Mucosa of descending colon (tissue), 3 donors: Measurements from ENCODE around the gene RTL3. TPM values are rescaled to one million over a fixed set of nuclear protein-coding genes. Genes with fewer than 3 reads are reported as not detected.

ENCODE experiments used
- ATAC-seq: fragments of 200-7000 bp; cut with Tn5 transposase; one replicate; pipeline ENCODE4 v1.9.1; 2020; ENCODE audit warnings: mild to moderate bottlenecking, moderate library complexity
- DNase-seq, 3 donors: peaks; one replicate each; pipeline ENCODE4 v3.0.0-alpha.2; 2020
- H3K36me3 ChIP-seq: fragments of 200-600 bp; one replicate; pipeline ENCODE4 v1.8.0; 2021; ENCODE audit warnings: low read depth, mild to moderate bottlenecking
- H3K4me1 ChIP-seq: fragments of 200-600 bp; one replicate; pipeline ENCODE4 v1.8.0; 2021; ENCODE audit warnings: low read depth, mild to moderate bottlenecking
- H3K4me3 ChIP-seq: fragments of 200-600 bp; one replicate; pipeline ENCODE4 v1.8.0; 2021; ENCODE audit warnings: mild to moderate bottlenecking
- H3K9me3 ChIP-seq: fragments of 200-600 bp; one replicate; pipeline ENCODE4 v1.8.0; 2021; ENCODE audit warnings: mild to moderate bottlenecking
- intact Hi-C, 2 donors: fragments of 100-400 bp; cut with DNase I in 1 of 2; cut with micrococcal nuclease in 1 of 2; formaldehyde crosslinking; loops; one replicate each; pipeline versions ENCODE4 v1.11.0 to v1.11.1; 2022; cut with DNase I, micrococcal nuclease
- total RNA-seq, 3 donors: library from RNA; stranded (reverse); fragmentation: NEBNext Ultra II Directional in 2 of 3; extraction: Animal tissue kit (Norgen Biotek cat#: 25700) in 2 of 3; gene quantifications; one replicate each; pipeline versions ENCODE4 v1.2.1 to v1.2.4, GENCODE V29; 2021 to 2023
- TF ChIP-seq, protein P1 (sequence below): fragments of 200-600 bp; IDR thresholded peaks from one replicate; pipeline ENCODE4 v1.8.0; 2022; ENCODE audit warnings: antibody characterized with exemption, mild to moderate bottlenecking
- donor health status: DM: no; HTN: no; CAD: no; lungs with moderate emphysema.
- donor health status: DM: no; HTN: no; CAD: no.
- donor health status: DM: no; HTN: yes; CAD: no.

Gene RTL3
- total RNA-seq, 3 donors from 2014 or later = 1.1 TPM; not detected in 2

DNA sequence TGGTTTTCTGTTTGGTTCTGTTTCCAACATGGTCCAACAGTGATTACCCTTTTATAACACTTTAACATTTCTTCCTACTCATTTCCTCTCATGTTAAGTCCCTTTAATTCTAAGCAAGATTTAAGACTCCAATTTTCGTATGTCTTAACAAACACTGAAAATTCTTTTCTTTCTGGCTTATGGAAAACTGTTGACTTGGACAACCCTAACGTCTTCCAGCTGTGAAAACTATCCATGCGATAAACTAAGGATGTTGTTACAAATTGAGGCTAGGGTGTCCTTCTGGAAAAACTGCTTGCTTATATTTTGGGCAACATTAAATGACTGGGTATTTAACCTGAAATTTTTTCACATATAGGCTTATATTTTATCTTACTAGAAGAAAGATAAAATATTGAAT, 33.9 kb upstream of the RTL3 start:
- intact Hi-C loops = no loop called here
- TF ChIP-seq, protein P1, sequence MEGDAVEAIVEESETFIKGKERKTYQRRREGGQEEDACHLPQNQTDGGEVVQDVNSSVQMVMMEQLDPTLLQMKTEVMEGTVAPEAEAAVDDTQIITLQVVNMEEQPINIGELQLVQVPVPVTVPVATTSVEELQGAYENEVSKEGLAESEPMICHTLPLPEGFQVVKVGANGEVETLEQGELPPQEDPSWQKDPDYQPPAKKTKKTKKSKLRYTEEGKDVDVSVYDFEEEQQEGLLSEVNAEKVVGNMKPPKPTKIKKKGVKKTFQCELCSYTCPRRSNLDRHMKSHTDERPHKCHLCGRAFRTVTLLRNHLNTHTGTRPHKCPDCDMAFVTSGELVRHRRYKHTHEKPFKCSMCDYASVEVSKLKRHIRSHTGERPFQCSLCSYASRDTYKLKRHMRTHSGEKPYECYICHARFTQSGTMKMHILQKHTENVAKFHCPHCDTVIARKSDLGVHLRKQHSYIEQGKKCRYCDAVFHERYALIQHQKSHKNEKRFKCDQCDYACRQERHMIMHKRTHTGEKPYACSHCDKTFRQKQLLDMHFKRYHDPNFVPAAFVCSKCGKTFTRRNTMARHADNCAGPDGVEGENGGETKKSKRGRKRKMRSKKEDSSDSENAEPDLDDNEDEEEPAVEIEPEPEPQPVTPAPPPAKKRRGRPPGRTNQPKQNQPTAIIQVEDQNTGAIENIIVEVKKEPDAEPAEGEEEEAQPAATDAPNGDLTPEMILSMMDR = no peak
- no peak for ATAC-seq
- Histone ChIP-seq H3K4me1 (no peaks in the 10 kb centered on the region), H3K36me3 (no peaks in the 10 kb centered on the region), H3K4me3 (no peak overlapping the region), H3K9me3 (no peaks in the 10 kb centered on the region)
- no peak for DNase-seq

DNA sequence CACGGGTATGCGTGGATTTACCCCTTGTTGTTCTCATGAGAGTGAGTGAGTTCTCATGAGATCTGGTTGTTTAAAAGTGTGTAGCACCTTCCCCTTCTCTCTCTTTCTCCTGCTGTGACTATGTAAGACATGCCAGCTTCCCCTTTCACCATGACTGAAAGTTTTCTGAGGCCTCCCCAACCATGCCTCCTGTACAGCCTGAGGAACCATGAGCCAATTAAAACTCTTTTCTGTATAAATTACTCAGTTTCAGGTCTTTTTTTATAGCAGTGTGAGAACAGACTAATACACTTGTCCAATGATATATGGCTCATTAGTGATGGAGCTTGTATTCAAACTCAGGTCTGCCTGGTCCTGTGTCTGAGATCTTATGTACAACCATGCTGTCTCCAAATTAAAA, 28.5 kb upstream of the RTL3 start:
- intact Hi-C loops = no loop called here
- DNase-seq = no peak
- TF ChIP-seq, protein P1 = no peak

DNA sequence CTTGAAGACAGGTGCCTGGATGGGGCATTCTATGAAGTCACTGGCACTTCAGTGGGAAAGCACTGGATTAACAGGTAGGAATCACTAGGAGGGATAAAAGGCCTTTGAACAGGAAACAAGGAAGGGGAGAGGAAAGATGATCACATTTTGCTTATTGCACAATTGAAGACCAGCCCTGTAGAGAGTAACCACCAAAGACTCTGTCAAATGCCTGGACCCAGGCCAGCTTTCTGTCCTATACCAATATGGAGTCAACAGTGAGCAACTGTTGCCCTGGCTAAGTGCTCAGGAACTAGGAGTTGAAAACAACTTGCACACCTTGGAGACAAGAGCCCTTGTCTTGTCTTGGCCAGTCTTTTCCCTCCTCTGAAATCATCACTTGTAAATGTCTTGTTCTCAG, 14.1 kb upstream of the RTL3 start:
- H3K36me3 ChIP-seq = no peaks in the 10 kb centered on the region
- no peaks in the 10 kb centered on the region for H3K4me1 ChIP-seq
- TF ChIP-seq, protein P1 = no peak
- H3K4me3 ChIP-seq = no peak overlapping the region
- intact Hi-C loops = no loop called here
- H3K9me3 ChIP-seq = no peaks in the 10 kb centered on the region
- DNase-seq (no peak), ATAC-seq (no peak)

More for the DNA sequence above, 28.5 kb upstream of the RTL3 start:
- no peak for ATAC-seq
- no peaks in the 10 kb centered on the region for H3K9me3 ChIP-seq
- H3K36me3 ChIP-seq = no peaks in the 10 kb centered on the region
- no peak overlapping the region for H3K4me3 ChIP-seq
- no peaks in the 10 kb centered on the region for H3K4me1 ChIP-seq

GRCh38 chrX:78665342-78665741, 6.2 kb upstream of the RTL3 start:
- Histone ChIP-seq H3K36me3 (no peaks in the 10 kb centered on the region), H3K9me3 (no peaks in the 10 kb centered on the region), H3K4me3 (no peak overlapping the region), H3K4me1 (no peaks in the 10 kb centered on the region)
- no peak for DNase-seq
- intact Hi-C loops = no loop called here
- TF ChIP-seq, protein P1 = no peak
- no peak for ATAC-seq

DNA sequence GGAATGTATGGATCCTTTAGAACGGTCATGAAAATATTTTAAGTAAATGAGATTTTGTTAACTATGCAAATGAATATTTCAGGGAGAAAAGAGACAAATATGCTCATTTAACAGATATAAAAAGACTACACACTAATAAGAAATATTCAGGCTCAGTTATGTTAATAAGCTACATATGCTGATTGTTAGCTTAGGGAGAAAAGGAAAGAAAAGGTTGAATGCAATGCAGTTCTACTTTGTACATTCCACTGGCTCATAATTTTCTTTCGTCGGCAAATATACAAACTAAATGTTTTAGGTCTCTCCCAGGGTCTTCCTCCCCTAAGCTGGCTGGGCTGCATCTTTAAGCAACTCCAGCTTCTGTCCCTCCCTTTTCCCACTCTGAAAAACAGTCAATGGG, 2.7 kb upstream of the RTL3 start:
- DNase-seq (no peak), ATAC-seq (no peak)
- H3K9me3 ChIP-seq = no peaks in the 10 kb centered on the region
- no peaks in the 10 kb centered on the region for H3K4me1 ChIP-seq
- no peak overlapping the region for H3K4me3 ChIP-seq
- intact Hi-C loops = no loop called here
- H3K36me3 ChIP-seq = no peaks in the 10 kb centered on the region
- TF ChIP-seq, protein P1 = no peak

GRCh38 chrX:78659955-78660354, 827 bp upstream of the RTL3 start:
- DNase-seq (no peak), ATAC-seq (no peak)
- intact Hi-C loops = no loop called here
- no peaks in the 10 kb centered on the region for H3K9me3 ChIP-seq
- H3K36me3 ChIP-seq = no peaks in the 10 kb centered on the region
- no peaks in the 10 kb centered on the region for H3K4me1 ChIP-seq
- H3K4me3 ChIP-seq = no peak overlapping the region
- TF ChIP-seq, protein P1 = no peak
